Adrenal gland (tissue), 12 donors: ENCODE data around the gene AFF1. TPM values are rescaled to one million over a fixed set of nuclear protein-coding genes. Genes with fewer than 3 reads are reported as not detected.
"Not testable (repeated sequence)": the region's sequence is repeated elsewhere in the genome, so short reads cannot be mapped to it uniquely, and the experiment has no call there.

Experiments
- DNase-seq, 7 donors: peaks; one replicate each; pipeline ENCODE4 v3.0.0-alpha.2; 2019 to 2020
- H3K27ac ChIP-seq, 5 donors: fragments of 200-600 bp; sonication (generic) in 4 of 5; 1 replicate in 3 of 5; 2 replicates in 2 of 5; pipeline versions ENCODE4 v1.5.1 to v1.8.0; 2016 to 2020; ENCODE audit warnings: mild to moderate bottlenecking in 1 of 5
- H3K27me3 ChIP-seq: fragments of 200-600 bp; 2 replicates; pipeline ENCODE4 v1.8.0; 2021
- H3K36me3 ChIP-seq, 2 donors: fragments of 200-600 bp; replicated peaks in 1 of 2; 1 replicate in 1 of 2; 2 replicates in 1 of 2; pipeline versions ENCODE4 v1.5.1 to v1.8.0; 2018 to 2022
- H3K4me1 ChIP-seq, 2 donors: fragments of 200-600 bp; replicated peaks in 1 of 2; 1 replicate in 1 of 2; 2 replicates in 1 of 2; pipeline versions ENCODE4 v1.5.1 to v1.8.0; 2018 to 2021
- H3K4me3 ChIP-seq, 4 donors: fragments of 200-600 bp; sonication (generic) in 3 of 4; one replicate each; pipeline ENCODE4 v1.5.1; 2016 to 2018
- H3K9me3 ChIP-seq, 3 donors: fragments of 200-600 bp; sonication (generic) in 1 of 3; replicated peaks in 1 of 3; 1 replicate in 2 of 3; 2 replicates in 1 of 3; pipeline versions ENCODE4 v1.5.1 to v1.8.0; 2016 to 2021
- POLR2A ChIP-seq, 2 donors: fragments of 450-650 bp; IDR thresholded peaks; one replicate each; pipeline ENCODE4 v1.6.1; 2017; ENCODE audit warnings: antibody characterized with exemption in 2 of 2, mild to moderate bottlenecking in 2 of 2, moderate library complexity in 1 of 2
- WGBS, 4 donors: extraction: QIAGEN DNeasy Blood & Tissue Kit in 2 of 4; methylation state at CpG; one replicate each; pipeline versions ENCODE4 v1.1.5 to v1.1.7; 2013 to 2017; 5-methylcytosine and 5-hydroxymethylcytosine counted together
- intact Hi-C, 2 donors: fragments of 100-400 bp; cut with DNase I; formaldehyde crosslinking; loops; one replicate each; pipeline versions ENCODE4 v1.14.1 to v1.15.0; 2022 to 2023
- polyA plus RNA-seq, 3 donors: library from polyadenylated mRNA; stranded (reverse); fragments of 200-250 nt in 2 of 3; fragments of 350-450 nt in 1 of 3; fragmentation: Illumina TruSeq in 1 of 3; extraction: RNeasy Lipid Tissue Mini Kit (QIAGEN cat#74804) in 1 of 3; gene quantifications; one replicate each; pipeline ENCODE4 v1.2.3, GENCODE V29; 2013 to 2014
- total RNA-seq, 9 donors: library from RNA; depleted of rRNA in 4 of 9; stranded (reverse); fragments of >200 nt in 4 of 9; fragments of 120-200 nt in 1 of 9; fragmentation: NEBNext Ultra II Directional in 1 of 9; extraction: Animal tissue kit (Norgen Biotek cat#: 25700) in 1 of 9; gene quantifications; one replicate each; pipeline versions ENCODE4 v1.1.0 to v1.2.4, GENCODE V29; 2013 to 2023
- TF ChIP-seq, protein P1 (sequence below), 6 experiments: fragments of 450-650 bp in 4 of 6; fragments of 200-600 bp in 2 of 6; sonication (generic) in 1 of 6; IDR thresholded peaks; 1 replicate in 5 of 6; 2 replicates in 1 of 6; pipeline versions ENCODE4 v1.5.1 to v1.8.0; 2016 to 2021; ENCODE audit warnings: antibody characterized with exemption in 6 of 6, mild to moderate bottlenecking in 2 of 6, moderate library complexity in 1 of 6
- donor health status: healthy with polysubstance abuse.
- donor health status: Bipolar disorder and iron deficiency.
- donor health status: DM: yes; HTN: yes; CAD: no.
- donor health status: DM: no; HTN: no; CAD: no.
- donor health status: DM: no; HTN: no; CAD: no.
- donor health status: DM: yes; HTN: yes; CAD: no.

The AFF1 gene
- total and polyA plus RNA-seq, 12 donors = 9.9 to 109 (median 52.3) TPM

DNA sequence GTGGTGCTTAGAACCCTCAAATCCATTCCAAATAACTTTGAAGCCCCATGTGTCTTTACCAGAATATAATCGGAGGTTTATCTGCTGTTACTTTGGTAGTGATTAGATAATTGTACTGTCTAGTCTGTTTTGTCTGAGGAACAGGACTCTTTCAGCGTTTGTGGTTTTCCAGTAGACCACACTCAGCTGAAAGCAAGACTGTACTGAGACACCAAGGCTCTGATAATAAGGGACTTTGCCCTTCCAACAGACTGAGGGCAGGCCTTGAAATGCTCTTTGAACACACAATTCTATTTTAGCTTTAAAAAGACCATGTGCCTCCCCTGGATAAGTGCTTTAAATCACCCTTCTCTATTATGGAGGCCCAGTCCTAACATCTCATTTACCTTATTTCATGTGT lies 209.5 kb downstream of the AFF1 start:
- 52 to 71% (median 61%) methylated on average over 2 of the region's 2 CpGs for WGBS, 4 donors
- TF ChIP-seq POLR2A (IDR thresholded peaks at IDR 0.05) = no peak
- TF ChIP-seq, protein P1, sequence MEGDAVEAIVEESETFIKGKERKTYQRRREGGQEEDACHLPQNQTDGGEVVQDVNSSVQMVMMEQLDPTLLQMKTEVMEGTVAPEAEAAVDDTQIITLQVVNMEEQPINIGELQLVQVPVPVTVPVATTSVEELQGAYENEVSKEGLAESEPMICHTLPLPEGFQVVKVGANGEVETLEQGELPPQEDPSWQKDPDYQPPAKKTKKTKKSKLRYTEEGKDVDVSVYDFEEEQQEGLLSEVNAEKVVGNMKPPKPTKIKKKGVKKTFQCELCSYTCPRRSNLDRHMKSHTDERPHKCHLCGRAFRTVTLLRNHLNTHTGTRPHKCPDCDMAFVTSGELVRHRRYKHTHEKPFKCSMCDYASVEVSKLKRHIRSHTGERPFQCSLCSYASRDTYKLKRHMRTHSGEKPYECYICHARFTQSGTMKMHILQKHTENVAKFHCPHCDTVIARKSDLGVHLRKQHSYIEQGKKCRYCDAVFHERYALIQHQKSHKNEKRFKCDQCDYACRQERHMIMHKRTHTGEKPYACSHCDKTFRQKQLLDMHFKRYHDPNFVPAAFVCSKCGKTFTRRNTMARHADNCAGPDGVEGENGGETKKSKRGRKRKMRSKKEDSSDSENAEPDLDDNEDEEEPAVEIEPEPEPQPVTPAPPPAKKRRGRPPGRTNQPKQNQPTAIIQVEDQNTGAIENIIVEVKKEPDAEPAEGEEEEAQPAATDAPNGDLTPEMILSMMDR (IDR thresholded peaks at IDR 0.05) = no peak
- no peak overlapping the region for H3K27ac ChIP-seq
- no peaks in the 10 kb centered on the region for H3K27me3 ChIP-seq
- peaks cover 0 to 5% of the 10 kb centered on the region in 2 donors for H3K4me1 ChIP-seq
- no peaks in the 10 kb centered on the region for H3K9me3 ChIP-seq
- no peak for DNase-seq
- H3K4me3 ChIP-seq = no peak overlapping the region
- peaks cover 0 to 5% of the 10 kb centered on the region in 2 donors for H3K36me3 ChIP-seq
- intact Hi-C loops = no loop called here

DNA sequence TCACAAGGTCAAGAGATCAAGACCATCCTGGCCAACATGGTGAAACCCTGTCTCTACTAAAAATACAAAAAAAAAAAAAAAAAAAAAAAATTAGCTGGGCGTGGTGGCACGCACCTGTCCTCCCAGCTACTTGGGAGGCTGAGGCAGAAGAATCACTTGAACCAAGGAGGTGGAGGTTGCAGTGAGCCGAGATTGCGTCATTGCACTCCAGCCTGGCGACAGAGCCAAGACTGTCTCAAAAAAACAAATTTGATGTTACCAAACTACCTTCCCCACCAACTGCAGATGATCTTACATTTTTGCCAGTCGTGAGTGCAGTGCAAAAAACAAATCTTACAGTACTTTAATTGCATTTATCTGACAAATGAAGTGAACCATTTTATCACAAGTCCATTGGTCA lies 211.1 kb downstream of the AFF1 start:
- not testable (repeated sequence) for H3K9me3 ChIP-seq, H3K36me3 ChIP-seq, H3K27ac ChIP-seq, H3K4me1 ChIP-seq, H3K27me3 ChIP-seq, H3K4me3 ChIP-seq, DNase-seq
- WGBS, 4 donors = 93 to 98% (median 96%) methylated on average over 6 of the region's 6 CpGs
- intact Hi-C loops = loop anchor here in 1 of 2 donors (5.0 kb wide), 1 partner anchor 86 kb away; no protein-coding TSS in a partner anchor

DNA sequence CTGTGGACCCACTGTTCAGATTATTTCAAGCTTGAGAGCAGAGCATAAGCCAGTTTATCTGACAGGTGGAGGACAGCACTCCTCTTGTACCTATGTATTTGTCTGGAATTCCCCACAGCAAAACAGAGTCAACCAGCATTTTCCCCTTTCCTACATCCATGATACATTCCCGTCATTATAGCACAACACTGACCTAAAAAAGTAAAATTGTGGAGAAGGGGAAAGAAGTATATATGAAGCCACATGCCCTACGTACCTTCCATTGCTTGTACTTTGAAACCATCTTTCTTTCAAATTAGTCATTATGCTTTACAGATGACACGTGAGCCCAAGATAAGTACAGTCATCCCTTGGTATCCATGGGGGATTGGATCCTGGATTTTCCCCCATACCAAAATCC lies 212.3 kb downstream of the AFF1 start:
- no peaks in the 10 kb centered on the region for H3K9me3 ChIP-seq
- no peak overlapping the region for H3K4me3 ChIP-seq
- DNase-seq = no peak
- no peaks in the 10 kb centered on the region for H3K4me1 ChIP-seq
- 87 to 92% (median 89%) methylated on average over 3 of the region's 3 CpGs for WGBS, 4 donors
- H3K27me3 ChIP-seq = no peaks in the 10 kb centered on the region
- no peak overlapping the region for H3K27ac ChIP-seq
- TF ChIP-seq, protein P1 (IDR thresholded peaks at IDR 0.05) = no peak
- no peak for TF ChIP-seq POLR2A (IDR thresholded peaks at IDR 0.05)
- no peaks in the 10 kb centered on the region for H3K36me3 ChIP-seq
- intact Hi-C loops = loop anchor here in 1 of 2 donors (5.0 kb wide), 1 partner anchor 85 kb away; no protein-coding TSS in a partner anchor

DNA sequence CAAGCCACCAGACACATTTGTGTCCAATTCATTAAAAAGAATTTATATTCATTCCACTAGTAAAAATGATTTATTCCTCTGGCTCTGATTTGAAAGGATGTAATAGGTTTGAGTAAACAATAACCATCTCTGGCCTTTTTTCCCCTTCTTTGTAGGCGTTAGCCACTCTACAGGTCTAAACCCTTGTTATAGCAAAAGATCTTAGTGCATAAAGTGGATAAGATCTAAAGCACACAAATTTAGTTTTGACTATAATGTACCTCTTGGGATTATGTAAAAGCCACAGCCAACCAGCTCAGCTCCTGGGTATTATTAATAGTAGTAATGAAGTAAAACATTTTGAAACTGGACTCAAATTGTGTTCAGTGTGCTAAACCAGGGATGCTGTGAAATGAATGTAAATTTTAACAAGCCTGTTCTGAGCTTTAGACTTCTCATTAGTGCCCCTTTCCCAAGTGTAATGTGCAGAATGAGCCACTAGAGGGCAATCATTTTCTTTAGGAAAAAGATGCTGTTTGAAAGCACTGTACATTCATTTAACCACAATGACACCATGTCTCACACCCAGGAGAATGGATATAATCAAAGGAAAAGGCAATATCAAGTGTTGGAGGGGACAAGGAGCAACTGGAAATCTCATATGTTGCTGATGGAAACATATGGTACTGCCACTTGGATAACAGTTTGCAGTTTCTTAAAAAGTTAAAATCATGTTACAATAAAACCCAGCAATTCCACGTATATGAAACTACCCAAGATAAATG lies 215.9 kb downstream of the AFF1 start:
- Histone ChIP-seq H3K4me3 (no peak overlapping the region), H3K27ac (no peak overlapping the region), H3K27me3 (no peaks in the 10 kb centered on the region), H3K36me3 (no peaks in the 10 kb centered on the region), H3K9me3 (no peaks in the 10 kb centered on the region), H3K4me1 (no peaks in the 10 kb centered on the region)
- DNase-seq = peak; percentile 33 to 77 (median 67)
- WGBS, 4 donors = 35 to 44% (median 41%) methylated on average over 2 of the region's 2 CpGs
- intact Hi-C loops = loop anchor here in 1 of 2 donors (5.0 kb wide), 1 partner anchor 82 kb away; no protein-coding TSS in a partner anchor
- TF ChIP-seq, protein P1 (IDR thresholded peaks at IDR 0.05) = peak; percentile 86 to 95 (median 91)
- no peak for TF ChIP-seq POLR2A (IDR thresholded peaks at IDR 0.05)
